NK-92 treated with Interleukin-12 subunit alpha and Interleukin-12 subunit beta, amount 100 ng/mL, for 24 hours (cell line): ENCODE measurements around the gene NXN.
"Not testable (repeated sequence)": the region's sequence is repeated elsewhere in the genome, so short reads cannot be mapped to it uniquely, and the experiment has no call there.

Experiments used
- DNase-seq: peaks from one replicate; lab custom pipeline; 2025; lab: John Stamatoyannopoulos, UW

NXN gene

GRCh38 chr17:1006054-1006453, 26.5 kb upstream of the NXN start:
- no peak for DNase-seq

GRCh38 chr17:1005361-1005946, 25.9 kb upstream of the NXN start:
- DNase-seq: no peak

GRCh38 chr17:1004769-1005295, 25.3 kb upstream of the NXN start:
- no peak for DNase-seq

DNA sequence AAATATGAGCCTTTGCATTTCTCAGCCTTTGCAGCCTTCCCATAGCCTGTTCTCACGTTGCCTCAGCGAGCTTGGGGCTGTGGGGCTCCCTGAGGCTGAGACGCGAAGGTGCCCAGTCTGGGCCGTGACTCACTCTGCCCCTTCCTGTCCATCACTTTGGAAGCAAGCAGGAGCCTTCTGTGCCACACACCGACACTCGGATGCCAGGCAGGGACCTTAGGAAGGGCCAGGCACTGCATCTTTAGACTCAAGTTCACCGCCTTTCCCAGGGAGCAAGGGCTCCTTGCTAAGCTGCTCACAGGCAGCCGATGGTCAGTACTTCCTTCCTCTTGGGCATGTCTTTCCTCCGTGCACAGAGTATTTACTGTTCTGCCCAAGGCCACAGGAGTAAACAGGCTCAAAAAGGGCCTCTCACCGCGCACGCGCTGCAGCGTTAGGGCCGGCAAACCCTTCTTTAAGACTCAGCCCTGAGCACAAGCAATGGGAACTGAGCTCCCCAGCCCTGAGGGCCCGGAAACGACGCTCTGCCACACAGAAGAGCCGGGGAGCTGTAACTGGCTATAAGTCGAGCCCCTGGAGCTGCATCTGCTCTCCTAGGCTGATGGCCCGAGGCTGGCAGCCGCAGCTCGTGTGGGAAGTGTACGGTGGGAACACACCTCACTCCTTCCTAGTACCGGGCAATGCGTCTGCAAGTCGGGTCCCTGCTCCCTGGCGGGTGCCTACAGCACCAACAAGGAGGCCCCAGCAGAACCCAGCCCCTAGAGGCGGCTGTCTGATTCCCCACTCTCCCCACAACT, 24.6 kb upstream of the NXN start:
- DNase-seq: no peak

GRCh38 chr17:1003633-1003971, 24.0 kb upstream of the NXN start:
- DNase-seq: no peak

GRCh38 chr17:1002771-1003555, 23.4 kb upstream of the NXN start:
- DNase-seq: no peak

DNA sequence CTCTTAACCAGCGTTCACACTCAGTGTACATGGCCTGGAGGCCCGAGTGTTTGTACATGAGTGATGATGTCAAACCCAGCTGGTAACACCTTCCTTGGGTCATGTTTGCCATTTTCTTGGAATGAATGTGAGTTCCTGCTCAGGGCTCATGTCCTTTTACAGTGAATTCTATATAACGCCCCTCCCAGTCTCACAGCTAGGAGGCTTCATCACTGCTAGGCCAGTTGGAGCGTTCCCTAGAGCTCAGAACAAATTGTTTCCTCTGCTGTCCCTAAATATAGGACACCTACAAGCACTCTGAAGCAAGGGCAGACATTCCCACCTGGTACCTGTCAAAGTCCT, 22.8 kb upstream of the NXN start:
- no peak for DNase-seq

GRCh38 chr17:1001640-1002411, 22.2 kb upstream of the NXN start:
- no peak for DNase-seq

- DNase-seq: no peak
Measured at GRCh38 chr17:1000597-1001461, 21.3 kb upstream of the NXN start.

DNA sequence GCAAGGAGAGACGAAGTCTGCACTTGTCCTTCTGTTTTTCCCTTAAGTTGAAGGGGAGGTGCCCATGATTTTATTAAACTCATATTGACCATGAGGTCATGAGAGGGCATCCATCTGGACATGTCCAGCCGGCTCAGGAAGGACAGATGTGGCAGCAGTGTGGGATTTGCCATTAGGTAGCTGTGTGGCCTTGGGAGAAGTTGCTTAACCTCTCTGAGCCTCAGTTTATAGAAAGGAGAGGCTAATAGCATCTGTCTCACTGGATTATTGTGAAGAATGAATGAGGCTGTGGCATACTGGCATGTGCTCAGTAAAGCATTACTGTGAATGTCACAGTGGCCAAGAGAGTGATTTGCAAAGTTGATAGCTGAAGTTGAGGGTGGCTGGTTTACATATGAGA, 18.5 kb upstream of the NXN start:
- DNase-seq: no peak

DNA sequence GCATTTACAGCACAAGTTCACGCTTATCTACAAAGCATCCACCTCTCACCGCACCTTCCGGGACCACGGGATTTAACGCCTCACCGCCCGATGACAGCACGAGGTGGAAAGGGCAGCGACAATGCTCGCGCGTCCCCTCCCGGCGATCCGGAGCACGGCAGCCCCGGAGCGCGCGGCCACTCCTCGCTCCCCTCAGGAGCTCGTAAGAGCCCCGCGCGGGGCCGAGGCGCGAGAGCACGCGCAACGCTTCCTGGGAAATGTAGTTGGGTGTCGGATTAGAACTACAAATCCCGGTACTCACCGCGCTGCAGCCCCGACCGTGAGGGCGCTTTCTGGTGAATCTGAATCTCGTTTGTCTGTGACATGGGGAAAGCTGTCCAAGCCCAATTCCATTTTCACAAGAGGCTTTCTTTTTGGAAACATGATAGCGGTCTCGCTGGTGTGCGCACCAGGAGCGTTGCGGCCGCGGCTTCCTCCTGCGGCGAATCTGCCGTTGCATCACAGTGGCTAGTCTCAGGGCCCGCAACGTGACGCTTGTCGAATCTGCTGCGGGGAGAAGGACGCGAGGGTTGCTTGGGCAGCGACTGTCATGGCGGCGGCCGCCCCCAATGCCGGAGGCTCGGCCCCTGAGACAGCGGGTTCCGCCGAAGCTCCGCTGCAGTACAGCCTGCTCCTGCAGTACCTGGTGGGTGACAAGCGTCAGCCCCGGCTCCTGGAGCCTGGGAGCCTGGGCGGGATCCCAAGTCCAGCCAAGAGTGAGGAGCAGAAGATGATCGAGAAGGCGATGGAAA, 17.2 kb upstream of the NXN start, which contains the start of gene TIMM22:
Gene TIMM22, plus strand, starts transcription at position 576 of the 791 bp plus-strand sequence. Its CDS starts 14 bp downstream, at position 590.
- peak; percentile 71 for DNase-seq

DNA sequence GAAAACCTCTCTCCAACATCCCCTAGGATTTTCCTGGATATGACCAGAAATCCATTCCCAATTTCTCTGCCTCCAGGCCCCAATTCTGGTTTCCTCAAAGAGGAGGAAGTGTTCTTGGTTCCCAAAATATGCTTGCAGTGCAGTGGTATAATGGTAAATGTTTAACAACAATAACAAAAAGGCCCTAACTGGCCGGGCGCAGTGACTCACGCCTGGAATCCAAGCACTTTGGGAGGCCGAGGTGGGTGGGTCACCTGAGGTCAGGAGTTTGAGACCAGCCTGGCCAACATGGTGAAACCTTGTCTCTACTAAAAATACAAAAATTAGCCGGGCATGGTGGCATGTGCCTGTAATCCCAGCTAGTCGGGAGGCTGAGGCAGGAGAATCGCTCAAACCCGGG, 15.7 kb upstream of the NXN start:
- not testable (repeated sequence) for DNase-seq

- no peak for DNase-seq
Measured at GRCh38 chr17:992933-993332, 13.4 kb upstream of the NXN start.

- DNase-seq: no peak
Measured at GRCh38 chr17:988561-988960, 9.0 kb upstream of the NXN start.

DNA sequence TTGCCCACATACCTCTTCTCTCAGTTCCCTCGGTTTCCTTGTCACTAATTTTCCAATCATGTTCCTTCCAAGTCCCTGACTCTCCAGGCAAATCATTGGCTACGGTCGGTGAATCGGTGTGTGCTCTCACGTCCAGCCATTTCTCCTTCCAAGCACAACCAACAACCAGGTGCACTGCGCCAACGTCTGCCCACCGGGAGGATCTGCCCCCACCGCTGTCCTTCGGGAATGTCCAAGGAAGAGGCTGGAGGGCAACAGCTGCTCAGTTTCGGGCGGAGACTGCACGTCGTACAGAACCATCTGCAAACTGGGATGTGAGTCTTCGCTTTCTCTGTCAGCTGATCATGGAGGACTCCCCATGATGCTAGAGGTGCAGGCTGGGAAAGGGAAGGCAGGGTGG, 8.4 kb upstream of the NXN start:
- DNase-seq: no peak

GRCh38 chr17:986322-986929, 6.8 kb upstream of the NXN start:
- DNase-seq: no peak

GRCh38 chr17:983921-984320, 4.3 kb upstream of the NXN start:
- DNase-seq: no peak

GRCh38 chr17:981292-981658, 1.7 kb upstream of the NXN start:
- DNase-seq: no peak

DNA sequence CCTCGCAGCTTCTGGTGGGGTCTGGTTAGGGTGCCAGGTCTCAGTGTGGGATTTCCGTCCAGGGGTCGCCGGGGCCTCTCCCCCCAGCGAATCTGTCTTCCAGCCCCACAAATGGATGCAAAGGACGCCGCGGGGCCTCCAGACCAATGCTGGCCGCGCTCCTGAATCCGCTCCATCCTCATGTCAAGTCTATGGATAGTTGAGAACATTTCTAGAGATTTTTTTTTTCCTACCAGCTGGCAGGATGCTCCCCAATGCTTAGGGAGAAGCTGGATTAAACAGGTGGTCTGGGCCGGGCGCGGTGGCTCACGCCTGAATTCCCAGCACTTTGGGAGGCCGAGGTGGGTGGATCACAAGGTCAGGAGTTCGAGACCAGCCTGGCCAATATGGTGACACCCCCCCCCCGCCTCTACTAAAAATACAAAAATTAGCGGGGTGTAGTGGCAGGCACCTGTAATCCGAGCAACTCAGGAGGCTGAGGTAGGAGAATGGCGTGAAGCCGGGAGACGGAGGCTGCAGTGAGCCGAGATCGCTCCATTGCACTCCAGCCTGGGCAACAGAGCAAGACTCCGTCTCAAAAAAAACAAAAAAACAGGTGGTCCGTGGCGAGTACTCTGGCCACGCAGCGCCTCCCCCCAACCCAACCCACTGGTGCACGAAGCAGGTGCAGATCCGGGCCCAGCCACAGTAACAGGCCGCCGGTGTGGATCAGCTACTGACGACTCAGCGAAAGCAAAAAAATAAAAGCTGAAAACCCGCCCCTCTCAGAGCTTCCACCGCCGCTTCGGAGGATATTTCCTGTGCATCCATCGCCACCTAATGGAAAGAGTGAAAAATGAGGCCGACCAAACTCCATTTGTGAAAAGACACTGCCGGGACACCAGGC, 1.1 kb upstream of the NXN start:
- no peak for DNase-seq
